HepG2 (cell line): Measurements from ENCODE around the gene AURKA. TPM values are rescaled to one million over a fixed set of nuclear protein-coding genes. Genes with fewer than 3 reads are reported as not detected.

ENCODE experiments used
- CSRNP1 ChIP-seq: sonication (generic); formaldehyde crosslinking; IDR thresholded peaks from 2 replicates; pipeline ENCODE4 v1.8.1; 2023; ENCODE audit warnings: mild to moderate bottlenecking, missing genetic modification reagents
- E2F2 ChIP-seq: sonication (generic); formaldehyde crosslinking; IDR thresholded peaks from 2 replicates; pipeline ENCODE4 v1.4.0; 2020; ENCODE audit warnings: missing genetic modification reagents, borderline replicate concordance
- NFATC3 ChIP-seq: sonication (generic); formaldehyde crosslinking; IDR thresholded peaks from 2 replicates; pipeline ENCODE4 v1.5.1; 2020; ENCODE audit warnings: mild to moderate bottlenecking, missing genetic modification reagents
- NR2F2 ChIP-seq: IDR thresholded peaks from 2 replicates; pipeline ENCODE4 v1.6.1; 2012; ENCODE audit warnings: low read depth, inconsistent platforms, borderline replicate concordance
- PHF21A ChIP-seq: sonication (generic); formaldehyde crosslinking; IDR thresholded peaks from 2 replicates; pipeline ENCODE4 v1.5.0; 2020; ENCODE audit warnings: mild to moderate bottlenecking, missing genetic modification reagents
- PHF8 ChIP-seq: sonication (generic); formaldehyde crosslinking; IDR thresholded peaks from 2 replicates; pipeline ENCODE4 v1.5.0; 2020; ENCODE audit warnings: missing genetic modification reagents
- RARA ChIP-seq: IDR thresholded peaks from 2 replicates; pipeline ENCODE4 v1.6.1; 2016; ENCODE audit warnings: missing genetic modification reagents, missing compliant biosample characterization
- SIN3A ChIP-seq: IDR thresholded peaks from 2 replicates; pipeline ENCODE4 v1.6.1; 2011; ENCODE audit warnings: low read depth, mild to moderate bottlenecking, control low read depth, low read length, borderline replicate concordance
- SOX6 ChIP-seq, 2 experiments: fragments of 450-650 bp in 1 of 2; sonication (generic) in 1 of 2; formaldehyde crosslinking in 1 of 2; IDR thresholded peaks; 2 replicates each; pipeline versions ENCODE4 v1.4.0 to v1.6.1; 2017 to 2020; ENCODE audit warnings: antibody characterized with exemption in 1 of 2, mild to moderate bottlenecking in 1 of 2, missing genetic modification reagents in 1 of 2
- TOPORS ChIP-seq: sonication (generic); formaldehyde crosslinking; IDR thresholded peaks from 2 replicates; pipeline ENCODE4 v1.8.0; 2023; ENCODE audit warnings: mild to moderate bottlenecking, missing genetic modification reagents
- ZBTB34 ChIP-seq: sonication (generic); formaldehyde crosslinking; IDR thresholded peaks from 2 replicates; pipeline ENCODE4 v1.8.0; 2022; ENCODE audit warnings: mild to moderate bottlenecking, missing genetic modification reagents
- ZNF20 ChIP-seq: sonication (generic); formaldehyde crosslinking; IDR thresholded peaks from 2 replicates; pipeline ENCODE4 v1.4.0; 2020; ENCODE audit warnings: mild to moderate bottlenecking, moderate library complexity, missing genetic modification reagents
- ZNF335 ChIP-seq: sonication (generic); formaldehyde crosslinking; IDR thresholded peaks from 2 replicates; pipeline ENCODE4 v1.4.0; 2020; ENCODE audit warnings: missing genetic modification reagents
- ZNF468 ChIP-seq: sonication (generic); formaldehyde crosslinking; IDR thresholded peaks from 2 replicates; pipeline ENCODE4 v1.8.0; 2022; ENCODE audit warnings: mild to moderate bottlenecking, moderate library complexity, missing genetic modification reagents
- ZNF572 ChIP-seq: sonication (generic); formaldehyde crosslinking; IDR thresholded peaks from 2 replicates; pipeline ENCODE4 v1.5.1; 2020; ENCODE audit warnings: mild to moderate bottlenecking, missing genetic modification reagents
- ZNF709 ChIP-seq: sonication (generic); formaldehyde crosslinking; IDR thresholded peaks from 2 replicates; pipeline ENCODE4 v1.5.0; 2020; ENCODE audit warnings: mild to moderate bottlenecking, missing genetic modification reagents
- ZSCAN30 ChIP-seq: sonication (generic); formaldehyde crosslinking; IDR thresholded peaks from 2 replicates; pipeline ENCODE4 v1.5.0; 2020; ENCODE audit warnings: mild to moderate bottlenecking, missing genetic modification reagents
- polyA plus RNA-seq, 8 experiments: library from polyadenylated mRNA; depleted of rRNA in 3 of 8; stranded (reverse) in 7 of 8; unstranded in 1 of 8; fragments of >200 nt; fragmentation: Illumina TruSeq in 4 of 8; extraction: Trizol in 4 of 8; gene quantifications; 2 replicates each; pipeline versions ENCODE4 v1.2.1 to v1.2.3, GENCODE V29; 2011 to 2016; ENCODE audit warnings: low read depth in 4 of 8, missing spikeins in 1 of 8, mixed read lengths in 1 of 8; ENCODE audit not compliant: insufficient read depth in 1 of 8
- total RNA-seq, 5 experiments: library from RNA; depleted of rRNA; stranded (reverse); fragments of >200 nt; fragmentation: Illumina TruSeq; extraction: Trizol; gene quantifications; 2 replicates each; pipeline ENCODE4 v1.2.3, GENCODE V29; 2016; ENCODE audit warnings: low read depth in 1 of 5
- TF ChIP-seq, protein P1 (sequence below): sonication (generic); formaldehyde crosslinking; IDR thresholded peaks from 2 replicates; pipeline ENCODE4 v1.5.0; 2020; ENCODE audit warnings: mild to moderate bottlenecking, missing genetic modification reagents, borderline replicate concordance
- TF ChIP-seq, protein P2 (sequence below): sonication (generic); formaldehyde crosslinking; IDR thresholded peaks from 2 replicates; pipeline ENCODE4 v1.4.0; 2020; ENCODE audit warnings: missing genetic modification reagents

AURKA gene
- total and polyA plus RNA-seq, 2 of the 13 experiments (the other 11 are each of a cell fraction or from before 2014, with no cell fraction given) = 96.4 to 224 TPM

GRCh38 chr20:56359212-56360132, 32.5 kb downstream of the AURKA start (continued):
- 0 out of 2 replicates have a peak, but pooled peaks have one; percentile 24 for TF ChIP-seq E2F2 (CRISPR knock-in tag)
- peak; percentile 76; the same call in 1 of the 2 replicates for TF ChIP-seq PHF21A (CRISPR knock-in tag)
- peak; percentile 54; the same call in 1 of the 2 replicates for TF ChIP-seq TOPORS (CRISPR knock-in tag)
- peak; percentile 90; the same call in 1 of the 2 replicates for TF ChIP-seq ZNF20 (CRISPR knock-in tag)
- TF ChIP-seq NR2F2 = peak; percentile 48; the same call in 1 of the 2 replicates
- TF ChIP-seq PHF8 (CRISPR knock-in tag) = peak; percentile 80
- TF ChIP-seq ZNF335 (CRISPR knock-in tag) = 0 out of 2 replicates have a peak, but pooled peaks have one; percentile 18
- no peak for TF ChIP-seq SOX6 (IDR thresholded peaks at IDR 0.05)
- peak; percentile 70 for TF ChIP-seq SOX6 (CRISPR knock-in tag; IDR thresholded peaks at IDR 0.05)
- TF ChIP-seq, protein P1, sequence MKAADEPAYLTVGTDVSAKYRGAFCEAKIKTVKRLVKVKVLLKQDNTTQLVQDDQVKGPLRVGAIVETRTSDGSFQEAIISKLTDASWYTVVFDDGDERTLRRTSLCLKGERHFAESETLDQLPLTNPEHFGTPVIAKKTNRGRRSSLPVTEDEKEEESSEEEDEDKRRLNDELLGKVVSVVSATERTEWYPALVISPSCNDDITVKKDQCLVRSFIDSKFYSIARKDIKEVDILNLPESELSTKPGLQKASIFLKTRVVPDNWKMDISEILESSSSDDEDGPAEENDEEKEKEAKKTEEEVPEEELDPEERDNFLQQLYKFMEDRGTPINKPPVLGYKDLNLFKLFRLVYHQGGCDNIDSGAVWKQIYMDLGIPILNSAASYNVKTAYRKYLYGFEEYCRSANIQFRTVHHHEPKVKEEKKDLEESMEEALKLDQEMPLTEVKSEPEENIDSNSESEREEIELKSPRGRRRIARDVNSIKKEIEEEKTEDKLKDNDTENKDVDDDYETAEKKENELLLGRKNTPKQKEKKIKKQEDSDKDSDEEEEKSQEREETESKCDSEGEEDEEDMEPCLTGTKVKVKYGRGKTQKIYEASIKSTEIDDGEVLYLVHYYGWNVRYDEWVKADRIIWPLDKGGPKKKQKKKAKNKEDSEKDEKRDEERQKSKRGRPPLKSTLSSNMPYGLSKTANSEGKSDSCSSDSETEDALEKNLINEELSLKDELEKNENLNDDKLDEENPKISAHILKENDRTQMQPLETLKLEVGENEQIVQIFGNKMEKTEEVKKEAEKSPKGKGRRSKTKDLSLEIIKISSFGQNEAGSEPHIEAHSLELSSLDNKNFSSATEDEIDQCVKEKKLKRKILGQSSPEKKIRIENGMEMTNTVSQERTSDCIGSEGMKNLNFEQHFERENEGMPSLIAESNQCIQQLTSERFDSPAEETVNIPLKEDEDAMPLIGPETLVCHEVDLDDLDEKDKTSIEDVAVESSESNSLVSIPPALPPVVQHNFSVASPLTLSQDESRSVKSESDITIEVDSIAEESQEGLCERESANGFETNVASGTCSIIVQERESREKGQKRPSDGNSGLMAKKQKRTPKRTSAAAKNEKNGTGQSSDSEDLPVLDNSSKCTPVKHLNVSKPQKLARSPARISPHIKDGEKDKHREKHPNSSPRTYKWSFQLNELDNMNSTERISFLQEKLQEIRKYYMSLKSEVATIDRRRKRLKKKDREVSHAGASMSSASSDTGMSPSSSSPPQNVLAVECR (CRISPR knock-in tag) = peak; percentile 60; the same call in 1 of the 2 replicates
- 0 out of 2 replicates have a peak, but pooled peaks have one; percentile 73 for TF ChIP-seq ZBTB34 (CRISPR knock-in tag)
- TF ChIP-seq ZNF572 (CRISPR knock-in tag) = 0 out of 2 replicates have a peak, but pooled peaks have one; percentile 78
- TF ChIP-seq ZNF468 (CRISPR knock-in tag) = peak; percentile 1; the same call in 1 of the 2 replicates
- peak; percentile 17 for TF ChIP-seq SIN3A
- TF ChIP-seq CSRNP1 = peak; percentile 77; the same call in 1 of the 2 replicates
- peak; percentile 89; the same call in 1 of the 2 replicates for TF ChIP-seq NFATC3 (CRISPR knock-in tag)
- TF ChIP-seq, protein P2, sequence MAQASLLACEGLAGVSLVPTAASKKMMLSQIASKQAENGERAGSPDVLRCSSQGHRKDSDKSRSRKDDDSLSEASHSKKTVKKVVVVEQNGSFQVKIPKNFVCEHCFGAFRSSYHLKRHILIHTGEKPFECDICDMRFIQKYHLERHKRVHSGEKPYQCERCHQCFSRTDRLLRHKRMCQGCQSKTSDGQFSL (CRISPR knock-in tag) = 0 out of 2 replicates have a peak, but pooled peaks have one; percentile 33
- TF ChIP-seq ZSCAN30 (CRISPR knock-in tag) = peak; percentile 79; the same call in 1 of the 2 replicates
- TF ChIP-seq ZNF709 = no peak
- no peak for TF ChIP-seq RARA (CRISPR knock-in tag)
